Esophagus muscularis mucosa (tissue), 4 donors: ENCODE measurements around the gene WSCD2. TPM values are rescaled to one million over a fixed set of nuclear protein-coding genes. Genes with fewer than 3 reads are reported as not detected.
A peak's percentile ranks its signal among the peaks of the same experiment; 100 is the strongest.

Source experiments
- DNase-seq: peaks from one replicate; pipeline ENCODE4 v3.0.0-alpha.2; 2017; ENCODE audit errors: extremely low spot score
- H3K27ac ChIP-seq, 4 donors: fragments of 200-600 bp; sonication (generic); replicated peaks in 1 of 4; 1 replicate in 3 of 4; 2 replicates in 1 of 4; pipeline ENCODE4 v1.5.1; 2016 to 2019; ENCODE audit warnings: mild to moderate bottlenecking in 1 of 4
- H3K27me3 ChIP-seq, 4 donors: fragments of 200-600 bp; sonication (generic); one replicate each; pipeline versions ENCODE4 v1.5.1 to v1.6.0; 2016 to 2019
- H3K36me3 ChIP-seq, 4 donors: fragments of 200-600 bp; sonication (generic); one replicate each; pipeline ENCODE4 v1.5.1; 2016 to 2019
- H3K4me1 ChIP-seq, 4 donors: fragments of 200-600 bp; sonication (generic); one replicate each; pipeline ENCODE4 v1.5.1; 2016 to 2019
- H3K4me3 ChIP-seq, 4 donors: fragments of 200-600 bp; sonication (generic); 1 replicate in 2 of 4; 2 replicates in 2 of 4; pipeline ENCODE4 v1.5.1; 2016 to 2019; ENCODE audit warnings: mild to moderate bottlenecking in 4 of 4, moderate library complexity in 1 of 4
- H3K9me3 ChIP-seq, 4 donors: fragments of 200-600 bp; sonication (generic); 1 replicate in 3 of 4; 2 replicates in 1 of 4; pipeline ENCODE4 v1.5.1; 2016 to 2019
- CTCF ChIP-seq, 3 experiments: fragments of 200-600 bp in 2 of 3; fragments of 450-650 bp in 1 of 3; sonication (generic) in 2 of 3; IDR thresholded peaks; one replicate each; pipeline ENCODE4 v1.5.1; 2017 to 2019; ENCODE audit warnings: antibody characterized with exemption in 3 of 3, mild to moderate bottlenecking in 2 of 3, moderate library complexity in 1 of 3
- EP300 ChIP-seq: sonication (generic); formaldehyde crosslinking; IDR thresholded peaks from one replicate; pipeline ENCODE4 v1.6.1; 2017; ENCODE audit warnings: antibody characterized with exemption
- POLR2A ChIP-seq: fragments of 450-650 bp; IDR thresholded peaks from one replicate; pipeline ENCODE4 v1.6.1; 2017; ENCODE audit warnings: antibody characterized with exemption, moderate library complexity, mild to moderate bottlenecking, low read depth
- POLR2AphosphoS5 ChIP-seq, 2 donors: sonication (generic); formaldehyde crosslinking; IDR thresholded peaks; one replicate each; pipeline ENCODE4 v1.6.1; 2017; ENCODE audit warnings: antibody characterized with exemption in 2 of 2
- WGBS: methylation state at CpG from one replicate; pipeline ENCODE4 v1.1.5; 2018; 5-methylcytosine and 5-hydroxymethylcytosine counted together
- intact Hi-C: fragments of 100-400 bp; cut with DNase I; formaldehyde crosslinking; loops from one replicate; pipeline ENCODE4 v1.15.1; 2023
- total RNA-seq, 4 donors: library from RNA; depleted of rRNA; stranded (reverse); fragments of >200 nt; gene quantifications; one replicate each; pipeline versions ENCODE4 v1.1.0 to v1.2.1, GENCODE V29; 2016

WSCD2 gene
- total RNA-seq, 4 donors from 2014 or later = 24.7 to 47.9 (median 30.4) TPM

- Histone ChIP-seq H3K4me1 (peaks cover 0 to 63% (median 50%) of the 10 kb centered on the region in 4 donors), H3K9me3 (no peaks in the 10 kb centered on the region), H3K27me3 (no peaks in the 10 kb centered on the region), H3K4me3 (no peak overlapping the region), H3K27ac (peak overlapping the region in 3 of 4 donors; percentile 44 to 57 (median 54)), H3K36me3 (peaks cover 0 to 5% (median 0%) of the 10 kb centered on the region in 4 donors)
- no CpG with 5 or more reads among the region's 4 CpGs for WGBS
- TF ChIP-seq CTCF (IDR thresholded peaks at IDR 0.05) = no peak
- TF ChIP-seq EP300 = no peak
- no peak for TF ChIP-seq POLR2A
- no peak for TF ChIP-seq POLR2AphosphoS5 (IDR thresholded peaks at IDR 0.05)
- intact Hi-C loops = no loop called here
- no peak for DNase-seq
Measured at GRCh38 chr12:108173160-108173559, 44.1 kb downstream of the WSCD2 start.

GRCh38 chr12:108173892-108174291 lies 44.8 kb downstream of the WSCD2 start:
- no peaks in the 10 kb centered on the region for H3K9me3 ChIP-seq
- peaks cover 0 to 5% (median 0%) of the 10 kb centered on the region in 4 donors for H3K36me3 ChIP-seq
- 61% methylated on average over 6 of the region's 6 CpGs for WGBS
- TF ChIP-seq EP300 (no peak), POLR2A (no peak), POLR2AphosphoS5 (IDR thresholded peaks at IDR 0.05) (peak in 1 of 2 donors; percentile 3)
- H3K4me1 ChIP-seq = peaks cover 0 to 55% (median 42%) of the 10 kb centered on the region in 4 donors
- H3K27me3 ChIP-seq = no peaks in the 10 kb centered on the region
- no peak for DNase-seq
- no peak overlapping the region for H3K4me3 ChIP-seq
- intact Hi-C loops = no loop called here
- peak overlapping the region; percentile 49 to 57 (median 56) for H3K27ac ChIP-seq

- Histone ChIP-seq H3K4me3 (no peak overlapping the region), H3K27me3 (no peaks in the 10 kb centered on the region), H3K36me3 (peaks cover 0 to 5% (median 0%) of the 10 kb centered on the region in 4 donors), H3K9me3 (no peaks in the 10 kb centered on the region), H3K4me1 (peaks cover 0 to 48% (median 35%) of the 10 kb centered on the region in 4 donors), H3K27ac (peak overlapping the region; percentile 49 to 57 (median 56))
- 76% methylated on average over 6 of the region's 6 CpGs for WGBS
- TF ChIP-seq POLR2A = no peak
- TF ChIP-seq EP300 = no peak
- no peak for TF ChIP-seq POLR2AphosphoS5 (IDR thresholded peaks at IDR 0.05)
- no peak for TF ChIP-seq CTCF (IDR thresholded peaks at IDR 0.05)
- intact Hi-C loops = no loop called here
- no peak for DNase-seq
Measured at GRCh38 chr12:108174641-108175040, 45.6 kb downstream of the WSCD2 start.

- Histone ChIP-seq H3K9me3 (no peaks in the 10 kb centered on the region), H3K36me3 (peaks cover 0 to 5% (median 0%) of the 10 kb centered on the region in 4 donors), H3K4me1 (peaks cover 0 to 45% (median 32%) of the 10 kb centered on the region in 4 donors), H3K4me3 (no peak overlapping the region), H3K27ac (peak overlapping the region; percentile 49 to 57 (median 56)), H3K27me3 (no peaks in the 10 kb centered on the region)
- WGBS = 27% methylated on average over 4 of the region's 4 CpGs
- intact Hi-C loops = no loop called here
- DNase-seq = no peak
- no peak for TF ChIP-seq POLR2A
Measured at GRCh38 chr12:108175310-108175709, 46.2 kb downstream of the WSCD2 start.

- DNase-seq = no peak
- H3K4me1 ChIP-seq = peaks cover 0 to 48% (median 37%) of the 10 kb centered on the region in 4 donors
- H3K36me3 ChIP-seq = peaks cover 0 to 5% (median 0%) of the 10 kb centered on the region in 4 donors
- no peaks in the 10 kb centered on the region for H3K9me3 ChIP-seq
- no peaks in the 10 kb centered on the region for H3K27me3 ChIP-seq
- no peak for TF ChIP-seq POLR2A
- TF ChIP-seq EP300 = no peak
- no peak for TF ChIP-seq POLR2AphosphoS5 (IDR thresholded peaks at IDR 0.05)
- TF ChIP-seq CTCF (IDR thresholded peaks at IDR 0.05) = no peak
- intact Hi-C loops = no loop called here
- 94% methylated on average over 3 of the region's 3 CpGs for WGBS
- H3K4me3 ChIP-seq = no peak overlapping the region
- H3K27ac ChIP-seq = peak overlapping the region in 1 of 4 donors; percentile 54
Measured at GRCh38 chr12:108176292-108176691, 47.2 kb downstream of the WSCD2 start.

- intact Hi-C loops = no loop called here
- TF ChIP-seq POLR2AphosphoS5 (IDR thresholded peaks at IDR 0.05) = no peak
- no peak for TF ChIP-seq EP300
- TF ChIP-seq POLR2A = no peak
- TF ChIP-seq CTCF (IDR thresholded peaks at IDR 0.05) = no peak
Measured at GRCh38 chr12:108177131-108177530, 48.0 kb downstream of the WSCD2 start.

More at GRCh38 chr12:108177131-108177530, 48.0 kb downstream of the WSCD2 start:
- H3K9me3 ChIP-seq = no peaks in the 10 kb centered on the region
- 68% methylated on average over 3 of the region's 3 CpGs for WGBS
- peaks cover 0 to 57% (median 45%) of the 10 kb centered on the region in 4 donors for H3K4me1 ChIP-seq
- H3K36me3 ChIP-seq = peaks cover 0 to 5% (median 0%) of the 10 kb centered on the region in 4 donors
- DNase-seq = no peak
- H3K27me3 ChIP-seq = no peaks in the 10 kb centered on the region
- peak overlapping the region in 1 of 4 donors; percentile 38 for H3K27ac ChIP-seq
- no peak overlapping the region for H3K4me3 ChIP-seq
